ELF-1 (cell line): Measurements from ENCODE around the gene STAU1.
"Not testable (repeated sequence)": the region's sequence is repeated elsewhere in the genome, so short reads cannot be mapped to it uniquely, and the experiment has no call there.

Source experiments
- DNase-seq: peaks from one replicate; pipeline ENCODE4 v3.0.0-alpha.2; 2016; ENCODE audit warnings: low read depth, low spot score

The STAU1 gene

GRCh38 chr20:49122920-49123319 is 65.2 kb downstream of the STAU1 start:
- no peak for DNase-seq

GRCh38 chr20:49119988-49120387 is 68.1 kb downstream of the STAU1 start:
- DNase-seq = no peak

- DNase-seq = no peak
Measured at GRCh38 chr20:49118307-49118706, 69.8 kb downstream of the STAU1 start.

- DNase-seq = no peak
Measured at GRCh38 chr20:49115564-49115963, 72.6 kb downstream of the STAU1 start.

- no peak for DNase-seq
Measured at GRCh38 chr20:49112596-49113274, 75.4 kb downstream of the STAU1 start.

- no peak for DNase-seq
Measured at GRCh38 chr20:49110767-49111694, 77.1 kb downstream of the STAU1 start.

- no peak for DNase-seq
Measured at GRCh38 chr20:49106328-49106727, 81.8 kb downstream of the STAU1 start.

GRCh38 chr20:49104979-49105547 is 83.1 kb downstream of the STAU1 start:
- not testable (repeated sequence) for DNase-seq

GRCh38 chr20:49104365-49104648 is 83.8 kb downstream of the STAU1 start:
- DNase-seq = peak; percentile 37

GRCh38 chr20:49103647-49104364 is 84.3 kb downstream of the STAU1 start:
- DNase-seq = no peak

- no peak for DNase-seq
Measured at GRCh38 chr20:49103019-49103418, 85.1 kb downstream of the STAU1 start.

- DNase-seq = no peak
Measured at GRCh38 chr20:49100972-49101371, 87.2 kb downstream of the STAU1 start.

- DNase-seq = not testable (repeated sequence)
Measured at GRCh38 chr20:49100292-49100691, 87.8 kb downstream of the STAU1 start.

- no peak for DNase-seq
Measured at GRCh38 chr20:49099011-49099410, 89.1 kb downstream of the STAU1 start.

- no peak for DNase-seq
Measured at GRCh38 chr20:49098136-49098535, 90.0 kb downstream of the STAU1 start.

GRCh38 chr20:49097159-49097558 is 91.0 kb downstream of the STAU1 start:
- DNase-seq = no peak

GRCh38 chr20:49096203-49096730 is 91.9 kb downstream of the STAU1 start:
- no peak for DNase-seq

GRCh38 chr20:49091762-49092161 is 96.4 kb downstream of the STAU1 start:
- DNase-seq = no peak

- no peak for DNase-seq
Measured at GRCh38 chr20:49091104-49091503, 97.0 kb downstream of the STAU1 start.

- DNase-seq = not testable (repeated sequence)
Measured at GRCh38 chr20:49082295-49082694, 105.8 kb downstream of the STAU1 start.

- no peak for DNase-seq
Measured at GRCh38 chr20:49078310-49078709, 109.8 kb downstream of the STAU1 start.

- DNase-seq = no peak
Measured at GRCh38 chr20:49074521-49074920, 113.6 kb downstream of the STAU1 start.
